Psoas muscle (tissue), 8 donors: Measurements from ENCODE around the gene TRPM6. TPM values are rescaled to one million over a fixed set of nuclear protein-coding genes. Genes with fewer than 3 reads are reported as not detected.

ENCODE experiments used
- ATAC-seq, 4 donors: fragments of 200-7000 bp; cut with Tn5 transposase; one replicate each; pipeline ENCODE4 v1.9.1; 2020; ENCODE audit warnings: moderate library complexity in 3 of 4, mild to moderate bottlenecking in 2 of 4
- DNase-seq, 2 donors: peaks; one replicate each; pipeline ENCODE4 v3.0.0-alpha.2; 2020
- H3K27ac ChIP-seq: fragments of 200-600 bp; one replicate; pipeline ENCODE4 v1.8.0; 2022
- H3K27me3 ChIP-seq, 3 donors: fragments of 200-600 bp in 1 of 3; one replicate each; pipeline versions ENCODE4 v1.6.1 to v1.8.0; 2013 to 2022; ENCODE audit warnings: low read length in 2 of 3, mild to moderate bottlenecking in 2 of 3, moderate library complexity in 1 of 3; ENCODE audit not compliant: insufficient read depth in 3 of 3
- H3K36me3 ChIP-seq, 2 donors: fragments of 200-600 bp in 1 of 2; one replicate each; pipeline versions ENCODE4 v1.6.1 to v1.8.0; 2013 to 2022; ENCODE audit warnings: low read depth in 1 of 2, mild to moderate bottlenecking in 1 of 2, moderate library complexity in 1 of 2; ENCODE audit not compliant: insufficient read depth in 1 of 2
- H3K4me1 ChIP-seq: fragments of 200-600 bp; one replicate; pipeline ENCODE4 v1.8.0; 2022
- H3K4me3 ChIP-seq: fragments of 200-600 bp; one replicate; pipeline ENCODE4 v1.8.0; 2022; ENCODE audit warnings: mild to moderate bottlenecking
- H3K9me3 ChIP-seq: fragments of 200-600 bp; one replicate; pipeline ENCODE4 v1.8.0; 2022
- CTCF ChIP-seq: fragments of 200-600 bp; IDR thresholded peaks from one replicate; pipeline ENCODE4 v1.8.0; 2022; ENCODE audit warnings: antibody characterized with exemption
- WGBS, 3 donors: extraction: QIAGEN DNeasy Blood & Tissue Kit; methylation state at CpG; one replicate each; pipeline versions ENCODE4 v1.1.6 to v1.1.7; 2013; 5-methylcytosine and 5-hydroxymethylcytosine counted together
- intact Hi-C, 2 donors: fragments of 100-400 bp; cut with DNase I; formaldehyde crosslinking; loops; one replicate each; pipeline versions ENCODE4 v1.11.0 to v1.14.2; 2022
- polyA plus RNA-seq, 3 donors: library from polyadenylated mRNA; stranded (reverse); fragments of 200-250 nt; gene quantifications; one replicate each; pipeline ENCODE4 v1.2.3, GENCODE V29; 2013
- total RNA-seq, 4 donors: library from RNA; stranded (reverse); fragmentation: NEBNext Ultra II Directional in 2 of 4; extraction: Animal tissue kit (Norgen Biotek cat#: 25700) in 2 of 4; gene quantifications; one replicate each; pipeline versions ENCODE4 v1.2.1 to v1.2.4, GENCODE V29; 2021 to 2023
- donor health status: healthy with polysubstance abuse.
- donor health status: DM: no; HTN: no; CAD: no; lungs with moderate emphysema.
- donor health status: Bipolar disorder and iron deficiency.
- donor health status: healthy.
- donor health status: DM: yes; HTN: yes; CAD: no.
- donor health status: DM: no; HTN: no; CAD: no.
- donor health status: DM: no; HTN: no; CAD: no.
- donor health status: DM: yes; HTN: yes; CAD: no.

Gene TRPM6
- total and polyA plus RNA-seq, 7 donors, result 0.04 to 0.27 (median 0.12) TPM; not detected in 1

DNA sequence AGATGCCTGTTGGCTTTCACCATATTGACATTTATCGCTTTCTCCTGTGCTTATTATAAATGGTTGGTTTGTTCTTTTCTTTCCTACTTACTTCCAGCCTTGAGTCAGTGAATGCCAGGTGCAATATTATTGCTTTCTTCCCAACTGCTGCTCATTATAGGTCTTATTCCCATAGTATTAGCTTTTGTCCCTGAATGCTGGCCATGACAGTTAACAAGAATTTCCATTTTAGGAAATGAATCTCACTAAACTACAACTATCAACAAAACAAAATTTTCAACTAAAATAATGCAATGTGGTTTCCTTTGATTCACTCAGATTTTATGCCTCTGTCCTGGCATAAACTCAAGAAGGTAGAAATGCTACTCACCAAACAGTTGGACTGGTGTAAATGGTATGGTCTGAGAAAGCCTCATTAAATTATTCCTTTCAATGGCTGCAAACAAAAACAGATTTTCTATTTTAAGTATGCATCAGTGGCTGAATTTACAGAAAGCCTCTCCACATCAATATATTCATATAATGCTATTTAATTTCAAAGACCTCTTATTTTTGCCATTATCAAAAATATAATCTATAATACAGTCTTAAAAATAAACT lies 145.4 kb downstream of the TRPM6 start:
- intact Hi-C loops, result loop anchor here in 1 of 2 donors (5.0 kb wide), 2 partner anchors 160 to 1540 kb away; no protein-coding TSS in a partner anchor
- no peak for TF ChIP-seq CTCF
- H3K4me1 ChIP-seq, result no peaks in the 10 kb centered on the region
- no peaks in the 10 kb centered on the region for H3K9me3 ChIP-seq
- H3K27me3 ChIP-seq, result peaks cover 0 to 3% (median 1%) of the 10 kb centered on the region in 3 donors
- WGBS, 3 donors, result 89 to 100% (median 97%) methylated on average over 1 of the region's 1 CpG
- H3K27ac ChIP-seq, result no peak overlapping the region
- ATAC-seq, result no peak
- H3K36me3 ChIP-seq, result no peaks in the 10 kb centered on the region
- no peak for DNase-seq
- no peak overlapping the region for H3K4me3 ChIP-seq

- Histone ChIP-seq H3K36me3 (no peaks in the 10 kb centered on the region), H3K4me1 (no peaks in the 10 kb centered on the region), H3K27ac (no peak overlapping the region), H3K9me3 (no peaks in the 10 kb centered on the region), H3K27me3 (peaks cover 0 to 3% (median 0%) of the 10 kb centered on the region in 3 donors), H3K4me3 (no peak overlapping the region)
- 88 to 94% (median 89%) methylated on average over 4 of the region's 4 CpGs for WGBS, 3 donors
- no peak for TF ChIP-seq CTCF
- intact Hi-C loops, result no loop called here
- no peak for DNase-seq
- no peak for ATAC-seq
Observed at GRCh38 chr9:74736646-74737045, 151.1 kb downstream of the TRPM6 start.

DNA sequence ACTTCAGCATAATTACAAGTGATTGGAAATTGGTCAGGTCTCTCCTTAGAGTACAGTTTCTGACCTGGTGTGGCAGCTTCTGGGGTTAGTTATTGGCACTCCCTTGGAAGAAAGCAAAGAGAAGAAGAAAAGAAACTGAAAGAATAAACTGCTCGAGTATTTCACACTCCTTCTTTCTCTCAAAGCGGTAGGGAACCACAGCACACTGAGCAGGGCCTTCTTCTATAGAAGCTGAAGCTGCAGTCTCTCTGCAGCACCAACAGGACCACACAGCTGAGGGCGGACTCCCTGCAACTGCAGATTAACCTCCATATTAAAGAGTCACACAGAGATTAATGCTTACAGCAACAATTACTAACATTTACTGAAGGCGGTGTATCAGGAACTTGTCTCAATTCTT lies 152.0 kb downstream of the TRPM6 start:
- intact Hi-C loops, result no loop called here
- Histone ChIP-seq H3K27ac (no peak overlapping the region), H3K27me3 (peaks cover 0 to 3% (median 0%) of the 10 kb centered on the region in 3 donors), H3K4me3 (no peak overlapping the region), H3K36me3 (no peaks in the 10 kb centered on the region), H3K4me1 (no peaks in the 10 kb centered on the region), H3K9me3 (no peaks in the 10 kb centered on the region)
- DNase-seq, result no peak
- no peak for ATAC-seq
- no peak for TF ChIP-seq CTCF
- 73 to 81% (median 81%) methylated on average over 4 of the region's 4 CpGs for WGBS, 3 donors

GRCh38 chr9:74729136-74729695 lies 158.5 kb downstream of the TRPM6 start:
- peaks cover 0 to 2% (median 2%) of the 10 kb centered on the region in 3 donors for H3K27me3 ChIP-seq
- no peaks in the 10 kb centered on the region for H3K4me1 ChIP-seq
- ATAC-seq (no peak), DNase-seq (no peak)
- no peaks in the 10 kb centered on the region for H3K9me3 ChIP-seq
- TF ChIP-seq CTCF, result no peak
- intact Hi-C loops, result no loop called here
- no peak overlapping the region for H3K27ac ChIP-seq
- no peaks in the 10 kb centered on the region for H3K36me3 ChIP-seq
- no peak overlapping the region for H3K4me3 ChIP-seq
- WGBS, 3 donors, result 39 to 41% (median 40%) methylated on average over 9 of the region's 9 CpGs

GRCh38 chr9:74728176-74728575 lies 159.5 kb downstream of the TRPM6 start:
- no peak for DNase-seq
- no peak for ATAC-seq
- TF ChIP-seq CTCF, result no peak
- Histone ChIP-seq H3K4me3 (no peak overlapping the region), H3K4me1 (no peaks in the 10 kb centered on the region), H3K36me3 (no peaks in the 10 kb centered on the region), H3K9me3 (no peaks in the 10 kb centered on the region), H3K27me3 (peaks cover 0 to 2% (median 2%) of the 10 kb centered on the region in 3 donors), H3K27ac (no peak overlapping the region)
- intact Hi-C loops, result no loop called here
- 68 to 71% (median 71%) methylated on average over 7 of the region's 7 CpGs for WGBS, 3 donors
